Trophoblast cell (in vitro differentiated cells and primary cell): ENCODE results near the gene CIC.

Source experiments
- DNase-seq, 2 donors: peaks; one replicate each; pipeline ENCODE4 v3.0.0-alpha.2; 2016
- H2AFZ ChIP-seq: 2 replicates; pipeline ENCODE4 v1.6.1; 2013; ENCODE audit warnings: low read length, moderate library complexity, mild to moderate bottlenecking; ENCODE audit not compliant: insufficient read depth, poor library complexity
- H2AK5ac ChIP-seq: 2 replicates; pipeline ENCODE4 v1.6.1; 2013; ENCODE audit warnings: mild to moderate bottlenecking, low read length
- H2BK120ac ChIP-seq: 2 replicates; pipeline ENCODE4 v1.6.1; 2013; ENCODE audit warnings: low read length, mild to moderate bottlenecking, moderate library complexity; ENCODE audit not compliant: insufficient read depth, poor library complexity
- H2BK12ac ChIP-seq: 2 replicates; pipeline ENCODE4 v1.6.1; 2013; ENCODE audit warnings: mild to moderate bottlenecking, low read length, moderate library complexity
- H2BK5ac ChIP-seq: 2 replicates; pipeline ENCODE4 v1.6.1; 2013; ENCODE audit warnings: low read length, low read depth, moderate library complexity, mild to moderate bottlenecking; ENCODE audit not compliant: poor library complexity
- H3K14ac ChIP-seq: 2 replicates; pipeline ENCODE4 v1.6.1; 2013; ENCODE audit warnings: mild to moderate bottlenecking, low read length
- H3K18ac ChIP-seq: 2 replicates; pipeline ENCODE4 v1.6.1; 2013; ENCODE audit warnings: mild to moderate bottlenecking, low read length
- H3K23ac ChIP-seq: 2 replicates; pipeline ENCODE4 v1.6.1; 2013; ENCODE audit warnings: low read length
- H3K27ac ChIP-seq: 2 replicates; pipeline ENCODE4 v1.5.1; 2013; ENCODE audit warnings: low read depth, mild to moderate bottlenecking, inconsistent platforms, low read length, moderate library complexity
- H3K27me3 ChIP-seq: 2 replicates; pipeline ENCODE4 v1.6.1; 2013; ENCODE audit warnings: inconsistent platforms, mild to moderate bottlenecking, low read length, moderate library complexity; ENCODE audit not compliant: insufficient read depth
- H3K36me3 ChIP-seq, 2 experiments: 1 replicate in 1 of 2; 2 replicates in 1 of 2; pipeline ENCODE4 v1.6.1; 2013; ENCODE audit warnings: low read length in 2 of 2, mild to moderate bottlenecking in 2 of 2, moderate library complexity in 1 of 2; ENCODE audit not compliant: insufficient read depth in 2 of 2, control insufficient read depth in 1 of 2
- H3K4ac ChIP-seq: 2 replicates; pipeline ENCODE4 v1.6.1; 2013; ENCODE audit warnings: low read depth, mild to moderate bottlenecking, low read length, moderate library complexity
- H3K4me1 ChIP-seq, 2 experiments: 1 replicate in 1 of 2; 2 replicates in 1 of 2; pipeline ENCODE4 v1.6.1; 2013; ENCODE audit warnings: low read length in 2 of 2, mild to moderate bottlenecking in 2 of 2, moderate library complexity in 1 of 2; ENCODE audit not compliant: insufficient read depth in 2 of 2, control insufficient read depth in 1 of 2
- H3K4me2 ChIP-seq: 2 replicates; pipeline ENCODE4 v1.6.1; 2013; ENCODE audit warnings: inconsistent platforms, mild to moderate bottlenecking, low read length, moderate library complexity
- H3K4me3 ChIP-seq: 2 replicates; pipeline ENCODE4 v1.5.1; 2013; ENCODE audit warnings: mild to moderate bottlenecking, low read depth, low read length, inconsistent platforms
- H3K79me1 ChIP-seq: one replicate; pipeline ENCODE4 v1.6.1; 2013; ENCODE audit warnings: low read length
- H3K79me2 ChIP-seq: 2 replicates; pipeline ENCODE4 v1.6.1; 2013; ENCODE audit warnings: low read length, mild to moderate bottlenecking; ENCODE audit not compliant: control insufficient read depth, insufficient read depth, poor library complexity
- H3K9ac ChIP-seq: 2 replicates; pipeline ENCODE4 v1.6.1; 2013; ENCODE audit warnings: mild to moderate bottlenecking, low read length
- H3K9me3 ChIP-seq: 2 replicates; pipeline ENCODE4 v1.6.1; 2013; ENCODE audit warnings: low read depth, mild to moderate bottlenecking, control low read depth, inconsistent platforms, low read length; ENCODE audit not compliant: insufficient read depth
- H4K12ac ChIP-seq: 2 replicates; pipeline ENCODE4 v1.6.1; 2013; ENCODE audit warnings: low read depth, mild to moderate bottlenecking, low read length, moderate library complexity
- H4K8ac ChIP-seq: 2 replicates; pipeline ENCODE4 v1.6.1; 2013; ENCODE audit warnings: low read depth, mild to moderate bottlenecking, low read length, moderate library complexity
- H4K91ac ChIP-seq: one replicate; pipeline ENCODE4 v1.6.1; 2013; ENCODE audit warnings: low read depth, mild to moderate bottlenecking, low read length, moderate library complexity
- WGBS: extraction: QIAGEN DNeasy Blood & Tissue Kit; methylation state at CpG from one replicate; pipeline ENCODE4 v1.1.7; 2013; ENCODE audit warnings: missing lambda C conversion rate; ENCODE audit not compliant: insufficient read length, insufficient coverage; ENCODE audit errors: extremely low coverage; 5-methylcytosine and 5-hydroxymethylcytosine counted together

The CIC gene

DNA sequence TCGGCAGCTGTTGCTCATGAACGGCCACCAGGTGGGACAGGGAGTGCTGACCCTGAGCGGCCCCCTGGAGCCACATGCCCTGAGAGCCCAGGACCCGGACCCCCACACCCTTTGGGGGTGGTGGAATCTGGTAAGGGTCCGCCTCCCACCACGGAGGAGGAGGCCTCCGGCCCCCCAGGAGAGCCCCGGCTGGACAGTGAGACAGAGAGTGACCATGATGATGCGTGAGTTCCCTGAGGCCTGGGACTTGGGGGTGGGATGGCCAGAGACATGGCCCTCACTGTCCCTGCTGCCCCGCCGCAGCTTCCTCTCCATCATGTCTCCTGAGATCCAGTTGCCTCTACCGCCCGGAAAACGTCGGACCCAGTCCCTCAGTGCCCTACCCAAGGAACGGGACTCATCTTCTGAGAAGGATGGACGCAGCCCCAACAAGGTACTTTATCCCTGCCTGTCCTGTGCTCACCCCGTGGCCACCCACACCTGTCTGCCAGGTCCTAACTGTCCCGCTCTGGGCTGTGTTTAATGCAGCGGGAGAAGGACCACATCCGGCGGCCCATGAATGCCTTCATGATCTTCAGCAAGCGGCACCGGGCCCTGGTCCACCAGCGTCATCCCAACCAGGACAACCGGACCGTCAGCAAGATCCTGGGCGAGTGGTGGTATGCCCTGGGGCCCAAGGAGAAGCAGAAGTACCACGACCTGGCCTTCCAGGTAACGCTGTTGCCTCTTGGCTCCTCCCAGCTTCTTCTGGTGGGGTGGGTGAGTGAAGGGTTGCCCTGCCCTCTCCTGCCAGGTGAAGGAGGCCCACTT is 18.2 kb downstream of the CIC start:
- no peak for DNase-seq
- Histone ChIP-seq H4K8ac (no peak overlapping the region), H4K12ac (no peak overlapping the region), H3K23ac (no peak overlapping the region), H3K4me2 (no peak overlapping the region), H3K4ac (no peak overlapping the region), H2BK120ac (no peak overlapping the region), H3K14ac (no peak overlapping the region), H3K27ac (no peak overlapping the region), H3K36me3 (peaks cover 60% of the 10 kb centered on the region in 2 experiments), H3K79me1 (peaks cover 13% of the 10 kb centered on the region), H3K79me2 (peaks cover 11% of the 10 kb centered on the region), H3K9me3 (peaks cover 4% of the 10 kb centered on the region), H3K18ac (no peak overlapping the region), H3K9ac (no peak overlapping the region), H3K4me3 (no peak overlapping the region), H3K4me1 (peaks cover 24 to 28% of the 10 kb centered on the region in 2 experiments), H4K91ac (no peak overlapping the region), H2AK5ac (no peak overlapping the region), H2AFZ (no peak overlapping the region), H2BK5ac (no peak overlapping the region), H3K27me3 (no peaks in the 10 kb centered on the region), H2BK12ac (no peak overlapping the region)
- WGBS, result no CpG with 5 or more reads among the region's 30 CpGs

- no peak overlapping the region for H2BK5ac ChIP-seq
- no peaks in the 10 kb centered on the region for H3K27me3 ChIP-seq
- no peak overlapping the region for H3K14ac ChIP-seq
- peaks cover 11% of the 10 kb centered on the region for H3K79me2 ChIP-seq
- H4K8ac ChIP-seq, result no peak overlapping the region
- H3K9ac ChIP-seq, result no peak overlapping the region
- H2AFZ ChIP-seq, result no peak overlapping the region
- peaks cover 23 to 24% of the 10 kb centered on the region in 2 experiments for H3K4me1 ChIP-seq
- H3K79me1 ChIP-seq, result peaks cover 12% of the 10 kb centered on the region
- H3K4ac ChIP-seq, result no peak overlapping the region
- H3K9me3 ChIP-seq, result peaks cover 4% of the 10 kb centered on the region
- H3K23ac ChIP-seq, result no peak overlapping the region
- no peak overlapping the region for H2BK12ac ChIP-seq
- no peak overlapping the region for H3K4me3 ChIP-seq
- no CpG with 5 or more reads among the region's 10 CpGs for WGBS
- H2BK120ac ChIP-seq, result no peak overlapping the region
- H3K27ac ChIP-seq, result no peak overlapping the region
- no peak overlapping the region for H2AK5ac ChIP-seq
- no peak overlapping the region for H4K12ac ChIP-seq
- peaks cover 65% of the 10 kb centered on the region in 2 experiments for H3K36me3 ChIP-seq
- no peak overlapping the region for H3K18ac ChIP-seq
- no peak for DNase-seq
- H4K91ac ChIP-seq, result no peak overlapping the region
- no peak overlapping the region for H3K4me2 ChIP-seq
Measured at GRCh38 chr19:42287827-42288107, 18.7 kb downstream of the CIC start.

GRCh38 chr19:42288387-42288786 is 19.3 kb downstream of the CIC start:
- Histone ChIP-seq H2BK12ac (no peak overlapping the region), H2AFZ (no peak overlapping the region)
- no CpG with 5 or more reads among the region's 4 CpGs for WGBS

DNA sequence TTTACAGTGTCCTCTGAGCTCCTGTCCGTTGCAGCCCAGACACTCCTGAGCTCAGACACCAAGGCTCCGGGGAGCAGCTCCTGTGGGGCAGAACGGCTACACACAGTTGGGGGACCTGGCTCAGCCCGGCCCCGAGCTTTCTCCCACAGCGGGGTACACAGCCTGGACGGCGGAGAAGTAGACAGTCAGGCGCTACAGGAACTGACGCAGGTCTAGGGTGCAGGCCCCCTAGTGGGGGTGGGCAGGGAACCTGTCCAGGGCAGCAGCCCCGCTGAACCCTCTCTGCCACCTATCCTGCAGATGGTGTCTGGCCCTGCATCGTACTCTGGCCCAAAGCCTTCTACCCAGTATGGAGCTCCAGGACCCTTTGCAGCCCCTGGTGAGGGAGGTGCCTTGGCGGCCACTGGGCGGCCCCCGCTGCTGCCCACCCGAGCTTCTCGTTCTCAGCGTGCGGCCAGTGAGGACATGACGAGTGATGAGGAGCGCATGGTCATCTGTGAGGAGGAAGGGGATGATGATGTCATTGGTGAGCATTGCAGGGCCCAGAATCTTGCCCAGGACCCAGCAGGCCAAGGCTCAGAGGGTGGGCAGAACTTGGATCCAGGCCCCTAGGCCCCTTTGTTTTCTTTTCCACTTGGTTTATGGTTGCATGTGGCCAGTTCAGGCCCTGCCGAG is 20.0 kb downstream of the CIC start:
- no peak for DNase-seq
- no CpG with 5 or more reads among the region's 22 CpGs for WGBS
- H3K27me3 ChIP-seq, result no peaks in the 10 kb centered on the region

More at GRCh38 chr19:42288387-42288786, 19.3 kb downstream of the CIC start:
- no peak overlapping the region for H3K18ac ChIP-seq
- no peak overlapping the region for H3K4me3 ChIP-seq
- no peak overlapping the region for H3K27ac ChIP-seq
- H3K4ac ChIP-seq, result no peak overlapping the region
- no peak overlapping the region for H2AK5ac ChIP-seq
- peaks cover 17 to 18% of the 10 kb centered on the region in 2 experiments for H3K4me1 ChIP-seq
- H4K8ac ChIP-seq, result no peak overlapping the region
- no peak overlapping the region for H3K4me2 ChIP-seq
- H4K12ac ChIP-seq, result no peak overlapping the region
- H3K9ac ChIP-seq, result no peak overlapping the region
- no peak overlapping the region for H2BK120ac ChIP-seq
- H2BK5ac ChIP-seq, result no peak overlapping the region
- no peak for DNase-seq
- H4K91ac ChIP-seq, result no peak overlapping the region
- peaks cover 71 to 72% of the 10 kb centered on the region in 2 experiments for H3K36me3 ChIP-seq
- peaks cover 9% of the 10 kb centered on the region for H3K79me1 ChIP-seq
- H3K23ac ChIP-seq, result no peak overlapping the region
- H3K9me3 ChIP-seq, result peaks cover 1% of the 10 kb centered on the region
- H3K27me3 ChIP-seq, result no peaks in the 10 kb centered on the region
- H3K14ac ChIP-seq, result no peak overlapping the region
- H3K79me2 ChIP-seq, result peaks cover 11% of the 10 kb centered on the region

More for the DNA sequence above, 20.0 kb downstream of the CIC start:
- Histone ChIP-seq H4K91ac (no peak overlapping the region), H3K79me2 (peaks cover 11% of the 10 kb centered on the region), H2BK5ac (no peak overlapping the region), H2AFZ (no peak overlapping the region), H2BK120ac (no peak overlapping the region), H2AK5ac (no peak overlapping the region), H4K8ac (no peak overlapping the region), H3K27ac (no peak overlapping the region), H4K12ac (no peak overlapping the region), H3K9ac (no peak overlapping the region), H3K4me2 (no peak overlapping the region), H3K14ac (no peak overlapping the region), H3K9me3 (peaks cover 2% of the 10 kb centered on the region), H3K18ac (no peak overlapping the region), H3K23ac (no peak overlapping the region), H3K79me1 (peaks cover 6% of the 10 kb centered on the region), H3K36me3 (peaks cover 77 to 78% of the 10 kb centered on the region in 2 experiments), H3K4me3 (no peak overlapping the region), H3K4me1 (peaks cover 16% of the 10 kb centered on the region in 2 experiments), H3K4ac (no peak overlapping the region), H2BK12ac (no peak overlapping the region)
